ENCODE data around the gene SLC9A3.

Gene SLC9A3

GRCh38 chr5:472076-472655, 52.1 kb downstream of the SLC9A3 start (continued):
- TF ChIP-seq ZNF175 (tag by site-specific recombination; IDR thresholded peaks at IDR 0.05) (no peak), SP2 (tag by site-specific recombination; IDR thresholded peaks at IDR 0.05) (peak; percentile 64), ZNF692 (tag by site-specific recombination; IDR thresholded peaks at IDR 0.05) (peak; percentile 100), KLF16 (tag by site-specific recombination; IDR thresholded peaks at IDR 0.05) (no peak), ZNF274 (IDR thresholded peaks at IDR 0.05; ENCODE audit: low read length) (no peak), ZNF274 (tag by site-specific recombination; IDR thresholded peaks at IDR 0.05; ENCODE audit: borderline replicate concordance) (no peak), SCRT2 (tag by site-specific recombination; IDR thresholded peaks at IDR 0.05) (no peak), ZNF830 (tag by site-specific recombination; IDR thresholded peaks at IDR 0.05; ENCODE audit: low read depth) (no peak), ZNF626 (tag by site-specific recombination; IDR thresholded peaks at IDR 0.05) (no peak), ZNF112 (tag by site-specific recombination; IDR thresholded peaks at IDR 0.05) (no peak), ZNF148 (tag by site-specific recombination; IDR thresholded peaks at IDR 0.05; ENCODE audit: borderline replicate concordance) (no peak), KLF7 (tag by site-specific recombination; IDR thresholded peaks at IDR 0.05; ENCODE audit: borderline replicate concordance) (no peak), PATZ1 (tag by site-specific recombination; IDR thresholded peaks at IDR 0.05) (peak; percentile 57), ZNF670 (tag by site-specific recombination; IDR thresholded peaks at IDR 0.05; ENCODE audit: low read depth) (no peak), ZNF202 (tag by site-specific recombination; IDR thresholded peaks at IDR 0.05; ENCODE audit: borderline replicate concordance) (no peak), WT1 (tag by site-specific recombination; IDR thresholded peaks at IDR 0.05) (no peak), ZIC2 (tag by site-specific recombination; IDR thresholded peaks at IDR 0.05) (peak; percentile 18; the same call in 1 of the 2 replicates), HOXC10 (CRISPR knock-in tag; IDR thresholded peaks at IDR 0.05) (no peak), ZNF529 (tag by site-specific recombination; IDR thresholded peaks at IDR 0.05; ENCODE audit: insufficient replicate concordance) (no peak), ZNF19 (tag by site-specific recombination; IDR thresholded peaks at IDR 0.05; ENCODE audit: low read depth) (no peak), YY2 (tag by site-specific recombination; IDR thresholded peaks at IDR 0.05) (no peak), SCRT1 (tag by site-specific recombination; IDR thresholded peaks at IDR 0.05; ENCODE audit: borderline replicate concordance) (no peak), GLIS2 (tag by site-specific recombination; IDR thresholded peaks at IDR 0.05) (peak; percentile 95), RBAK (tag by site-specific recombination; IDR thresholded peaks at IDR 0.05) (no peak), MZF1 (tag by site-specific recombination; IDR thresholded peaks at IDR 0.05; ENCODE audit: borderline replicate concordance) (peak; percentile 53; the same call in 1 of the 2 replicates), KLF1 (tag by site-specific recombination; IDR thresholded peaks at IDR 0.05) (no peak), GLIS1 (tag by site-specific recombination; IDR thresholded peaks at IDR 0.05) (peak; percentile 62), ZNF10 (tag by site-specific recombination; IDR thresholded peaks at IDR 0.05) (no peak), ZNF239 (tag by site-specific recombination; IDR thresholded peaks at IDR 0.05) (no peak), ZNF791 (tag by site-specific recombination; IDR thresholded peaks at IDR 0.05) (no peak), ZNF776 (tag by site-specific recombination; IDR thresholded peaks at IDR 0.05; ENCODE audit: borderline replicate concordance) (no peak), ZNF707 (tag by site-specific recombination; IDR thresholded peaks at IDR 0.05) (no peak), ZNF362 (tag by site-specific recombination; IDR thresholded peaks at IDR 0.05) (no peak), ZNF449 (tag by site-specific recombination; IDR thresholded peaks at IDR 0.05) (0 out of 2 replicates have a peak, but pooled peaks have one; percentile 11)
